HCT116 (cell line): ENCODE measurements around the gene ADA. TPM values are rescaled to one million over a fixed set of nuclear protein-coding genes. Genes with fewer than 3 reads are reported as not detected.

ENCODE experiments used
- ATAC-seq: fragments of 200-7000 bp; cut with Tn5 transposase; 2 replicates; pipeline ENCODE4 v1.9.1; 2020; ENCODE audit warnings: mild to moderate bottlenecking, moderate library complexity
- BruUV-seq: library from RNA; stranded (reverse); fragments of 400-500 nt; replicated peaks from 2 replicates; lab custom pipeline; 2021; lab: Mats Ljungman, UMichigan
- CTCF ChIA-PET: fragments of 300-600 bp; sonication (Branson Sonifier 250); formaldehyde crosslinking; loops from one replicate; lab custom pipeline; 2021; ENCODE audit warnings: antibody characterized with exemption; lab: Charles Lee
- POLR2A ChIA-PET: fragments of 300-600, 350-600 bp; sonication (Branson Sonifier 250); formaldehyde crosslinking; loops from one replicate; lab custom pipeline; 2021; ENCODE audit warnings: antibody characterized with exemption; lab: Charles Lee
- RAD21 ChIA-PET, 2 experiments: fragments of 300-600 bp; sonication (Branson Sonifier 250); formaldehyde crosslinking; loops; one replicate each; lab custom pipeline; 2023; ENCODE audit warnings: low total read pairs in 2 of 2; ENCODE audit not compliant: uncharacterized antibody in 2 of 2, unreplicated experiment in 2 of 2, low non-redundant PET in 1 of 2; lab: Charles Lee
- DNase-seq: peaks from one replicate; pipeline ENCODE4 v3.0.0-alpha.2; 2010; ENCODE audit warnings: low read depth, low spot score
- H2AFZ ChIP-seq: fragments of 200-600 bp; shearing (Covaris generic), sonication (generic); 2 replicates; pipeline ENCODE4 v1.6.1; 2017; ENCODE audit warnings: low read depth, mixed run types, mixed read lengths, antibody characterized with exemption, low read length; ENCODE audit not compliant: poor library complexity, severe bottlenecking
- H3K27ac ChIP-seq: 2 replicates; pipeline ENCODE4 v1.5.1; 2012; ENCODE audit warnings: low read depth, low read length
- H3K27me3 ChIP-seq: fragments of 200-600 bp; sonication (generic); 2 replicates; pipeline ENCODE4 v1.6.1; 2016; ENCODE audit warnings: mixed run types, low read length, mixed read lengths; ENCODE audit not compliant: insufficient read depth
- H3K36me3 ChIP-seq, 2 experiments: fragments of 200-500 bp in 1 of 2; fragments of 200-600 bp in 1 of 2; sonication (Bioruptor generic) in 1 of 2; sonication (generic) in 1 of 2; 2 replicates each; pipeline versions ENCODE4 v1.5.1 to v1.6.1; 2014 to 2016; ENCODE audit warnings: low read length in 2 of 2, inconsistent platforms in 1 of 2, mixed read lengths in 1 of 2, mixed run types in 1 of 2; ENCODE audit not compliant: insufficient read depth in 2 of 2, control insufficient read depth in 1 of 2
- H3K4me1 ChIP-seq, 2 experiments: fragments of 200-600 bp in 1 of 2; sonication (generic) in 1 of 2; 2 replicates each; pipeline versions ENCODE4 v1.5.1 to v1.6.1; 2012 to 2017; ENCODE audit warnings: low read length in 2 of 2, inconsistent platforms in 1 of 2, mild to moderate bottlenecking in 1 of 2, mixed read lengths in 1 of 2, mixed run types in 1 of 2, moderate library complexity in 1 of 2; ENCODE audit not compliant: insufficient read depth in 2 of 2, control insufficient read depth in 1 of 2
- H3K4me2 ChIP-seq: fragments of 200-600 bp; sonication (generic); 2 replicates; pipeline ENCODE4 v1.6.1; 2017; ENCODE audit warnings: mixed run types, low read length, mixed read lengths
- H3K4me3 ChIP-seq, 2 experiments: fragments of 200-600 bp in 1 of 2; sonication (generic) in 1 of 2; replicated peaks in 1 of 2; 2 replicates each; pipeline ENCODE4 v1.5.1; 2011 to 2016; ENCODE audit warnings: low read length in 2 of 2, control low read depth in 1 of 2, low read depth in 1 of 2, mild to moderate bottlenecking in 1 of 2, mixed read lengths in 1 of 2, mixed run types in 1 of 2
- H3K79me2 ChIP-seq: fragments of 200-600 bp; sonication (generic); 2 replicates; pipeline ENCODE4 v1.6.1; 2017; ENCODE audit warnings: mild to moderate bottlenecking, mixed run types, low read length, moderate library complexity, mixed read lengths; ENCODE audit not compliant: insufficient read depth
- H3K9ac ChIP-seq: fragments of 200-600 bp; sonication (generic); 2 replicates; pipeline ENCODE4 v1.6.1; 2016; ENCODE audit warnings: low read length, mixed read lengths
- H3K9me2 ChIP-seq: fragments of 200-600 bp; sonication (generic), shearing (Covaris generic); 2 replicates; pipeline ENCODE4 v1.6.1; 2017; ENCODE audit warnings: mixed run types, mild to moderate bottlenecking, moderate library complexity; ENCODE audit not compliant: insufficient read depth
- H3K9me3 ChIP-seq, 2 experiments: fragments of 200-500 bp in 1 of 2; fragments of 200-600 bp in 1 of 2; sonication (Bioruptor generic) in 1 of 2; sonication (generic) in 1 of 2; 2 replicates each; pipeline ENCODE4 v1.6.1; 2014 to 2017; ENCODE audit warnings: low read length in 2 of 2, mixed read lengths in 2 of 2, inconsistent platforms in 1 of 2, low read depth in 1 of 2, mild to moderate bottlenecking in 1 of 2, mixed run types in 1 of 2, moderate library complexity in 1 of 2; ENCODE audit not compliant: control insufficient read depth in 1 of 2, insufficient read depth in 1 of 2
- H4K20me1 ChIP-seq: fragments of 200-600 bp; sonication (generic), shearing (Covaris generic); 2 replicates; pipeline ENCODE4 v1.6.1; 2017; ENCODE audit warnings: mixed run types, mild to moderate bottlenecking, moderate library complexity; ENCODE audit not compliant: insufficient read depth
- ATF3 ChIP-seq: IDR thresholded peaks from 2 replicates; pipeline ENCODE4 v1.6.1; 2012
- EGR1 ChIP-seq: IDR thresholded peaks from 2 replicates; pipeline ENCODE4 v1.6.1; 2012; ENCODE audit warnings: low read depth
- ELF1 ChIP-seq: IDR thresholded peaks from 2 replicates; pipeline ENCODE4 v1.6.1; 2012; ENCODE audit warnings: low read depth, borderline replicate concordance
- EZH2 ChIP-seq: fragments of 200-600 bp; sonication (generic); IDR thresholded peaks from 2 replicates; pipeline ENCODE4 v1.6.1; 2017; ENCODE audit warnings: antibody characterized with exemption, mixed run types
- JUND ChIP-seq: IDR thresholded peaks from 2 replicates; pipeline ENCODE4 v1.6.1; 2012
- POLR2A ChIP-seq: IDR thresholded peaks from 2 replicates; pipeline ENCODE4 v1.7.0; 2011; ENCODE audit warnings: borderline replicate concordance; ENCODE audit not compliant: insufficient read depth, insufficient read length; ENCODE audit errors: extremely low read depth
- RAD21 ChIP-seq: IDR thresholded peaks from 2 replicates; pipeline ENCODE4 v1.6.1; 2012; ENCODE audit warnings: low read depth, mild to moderate bottlenecking
- SIN3A ChIP-seq: IDR thresholded peaks from 2 replicates; pipeline ENCODE4 v1.6.1; 2012; ENCODE audit warnings: low read depth
- SP1 ChIP-seq: IDR thresholded peaks from 2 replicates; pipeline ENCODE4 v1.6.1; 2012; ENCODE audit warnings: low read depth
- ZFX ChIP-seq: fragments of 450-650 bp; IDR thresholded peaks from 2 replicates; pipeline ENCODE4 v1.6.1; 2017
- intact Hi-C: fragments of 100-400 bp; cut with micrococcal nuclease; formaldehyde crosslinking; loops from 2 replicates; pipeline ENCODE4 v1.10.0; 2022
- total RNA-seq: library from RNA; stranded (reverse); gene quantifications from one replicate; pipeline ENCODE4 v1.2.1, GENCODE V29; 2021; ENCODE audit not compliant: unreplicated experiment
- TF ChIP-seq, protein P1 (sequence below), 3 experiments: fragments of 200-600 bp in 1 of 3; sonication (generic) in 1 of 3; IDR thresholded peaks in 2 of 3; conservative IDR thresholded peaks in 1 of 3; 2 replicates each; pipeline ENCODE4 v1.5.1; 2012 to 2017; ENCODE audit warnings: low read depth in 2 of 3, low read length in 2 of 3, antibody characterized with exemption in 1 of 3, borderline replicate concordance in 1 of 3, control low read depth in 1 of 3, mild to moderate bottlenecking in 1 of 3, mixed read lengths in 1 of 3, mixed run types in 1 of 3, moderate library complexity in 1 of 3; ENCODE audit not compliant: insufficient read depth in 1 of 3

ADA gene
- total RNA-seq, 1 experiment from 2014 or later = 25.9 TPM

DNA sequence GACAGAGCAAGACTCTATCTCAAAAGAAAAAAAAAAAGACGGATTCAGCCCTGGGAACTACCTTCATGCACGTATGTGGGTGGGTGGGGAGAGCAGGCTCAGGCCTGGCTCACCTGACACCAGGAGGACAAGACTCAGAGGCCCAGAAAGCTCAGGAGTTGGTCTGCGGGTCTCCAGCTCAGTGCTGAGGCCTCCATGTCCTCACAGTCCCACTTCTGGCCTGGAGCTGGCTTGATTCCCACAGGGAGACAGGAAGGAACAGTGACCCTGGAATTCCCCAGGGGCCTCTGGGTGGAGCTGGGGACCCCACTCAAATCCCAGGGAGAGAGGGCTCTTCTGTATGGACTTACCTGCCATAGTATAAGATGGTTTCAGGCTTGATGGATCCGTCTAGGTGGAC is 15.6 kb downstream of the ADA start:
- H3K27ac ChIP-seq = no peak overlapping the region
- RAD21 ChIA-PET = no interaction called here
- TF ChIP-seq, protein P1, sequence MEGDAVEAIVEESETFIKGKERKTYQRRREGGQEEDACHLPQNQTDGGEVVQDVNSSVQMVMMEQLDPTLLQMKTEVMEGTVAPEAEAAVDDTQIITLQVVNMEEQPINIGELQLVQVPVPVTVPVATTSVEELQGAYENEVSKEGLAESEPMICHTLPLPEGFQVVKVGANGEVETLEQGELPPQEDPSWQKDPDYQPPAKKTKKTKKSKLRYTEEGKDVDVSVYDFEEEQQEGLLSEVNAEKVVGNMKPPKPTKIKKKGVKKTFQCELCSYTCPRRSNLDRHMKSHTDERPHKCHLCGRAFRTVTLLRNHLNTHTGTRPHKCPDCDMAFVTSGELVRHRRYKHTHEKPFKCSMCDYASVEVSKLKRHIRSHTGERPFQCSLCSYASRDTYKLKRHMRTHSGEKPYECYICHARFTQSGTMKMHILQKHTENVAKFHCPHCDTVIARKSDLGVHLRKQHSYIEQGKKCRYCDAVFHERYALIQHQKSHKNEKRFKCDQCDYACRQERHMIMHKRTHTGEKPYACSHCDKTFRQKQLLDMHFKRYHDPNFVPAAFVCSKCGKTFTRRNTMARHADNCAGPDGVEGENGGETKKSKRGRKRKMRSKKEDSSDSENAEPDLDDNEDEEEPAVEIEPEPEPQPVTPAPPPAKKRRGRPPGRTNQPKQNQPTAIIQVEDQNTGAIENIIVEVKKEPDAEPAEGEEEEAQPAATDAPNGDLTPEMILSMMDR (IDR thresholded peaks at IDR 0.05 in 2 of 3, conservative IDR thresholded peaks at IDR 0.05 in 1 of 3; ENCODE audit: borderline replicate concordance in 1 of 3, insufficient read depth in 1 of 3, low read depth in 2 of 3, low read length in 2 of 3) = no peak
- TF ChIP-seq ATF3 = no peak
- TF ChIP-seq ELF1 = no peak
- no peak for TF ChIP-seq SP1
- no peak for TF ChIP-seq RAD21
- intact Hi-C loops = no loop called here
- CTCF ChIA-PET = no interaction called here
- H3K79me2 ChIP-seq = no peaks in the 10 kb centered on the region
- no peaks in the 10 kb centered on the region for H3K9me2 ChIP-seq
- no peak overlapping the region for H3K4me2 ChIP-seq
- no peak overlapping the region for H3K4me3 ChIP-seq
- H3K9me3 ChIP-seq = no peaks in the 10 kb centered on the region
- H2AFZ ChIP-seq = no peak overlapping the region
- H3K4me1 ChIP-seq = no peaks in the 10 kb centered on the region
- DNase-seq (no peak), ATAC-seq (no peak)
- H4K20me1 ChIP-seq = no peaks in the 10 kb centered on the region
- no TSS peak for BruUV-seq
- H3K27me3 ChIP-seq = no peaks in the 10 kb centered on the region
- H3K9ac ChIP-seq = no peak overlapping the region
- POLR2A ChIA-PET = no interaction called here
- peaks cover 0 to 3% of the 10 kb centered on the region in 2 experiments; a peak in 2 of 4 replicates for H3K36me3 ChIP-seq

- H3K27ac ChIP-seq = no peak overlapping the region
- no peak overlapping the region for H3K4me3 ChIP-seq
- intact Hi-C loops = no loop called here
- no TSS peak for BruUV-seq
- H3K36me3 ChIP-seq = no peaks in the 10 kb centered on the region; a peak in 1 of 4 replicates
- H3K9me2 ChIP-seq = no peaks in the 10 kb centered on the region
- TF ChIP-seq ZFX (no peak), JUND (no peak), POLR2A (no peak), EZH2 (no peak), SIN3A (no peak), RAD21 (no peak), EGR1 (no peak)
- TF ChIP-seq, all 23 proteins: peak for 0
- no peaks in the 10 kb centered on the region for H3K9me3 ChIP-seq
- no peaks in the 10 kb centered on the region for H3K27me3 ChIP-seq
- H4K20me1 ChIP-seq = no peaks in the 10 kb centered on the region
- H3K79me2 ChIP-seq = no peaks in the 10 kb centered on the region
- ATAC-seq = no peak
- ChIA-PET CTCF (no interaction called here), POLR2A (no interaction called here), RAD21 (no interaction called here)
- no peak for DNase-seq
- H3K9ac ChIP-seq = no peak overlapping the region
- no peaks in the 10 kb centered on the region for H3K4me1 ChIP-seq
- no peak overlapping the region for H2AFZ ChIP-seq
- no peak overlapping the region for H3K4me2 ChIP-seq
Observed at GRCh38 chr20:44633872-44634600, 17.5 kb downstream of the ADA start.
